GM21526 (cell line): ENCODE measurements around the gene FKBP8.

ENCODE experiments used
- ATAC-seq: cut with Tn5 transposase; IDR thresholded peaks from one replicate; pipeline ENCODE4 v1.9.1; 2021; ENCODE audit warnings: moderate library complexity; ENCODE audit not compliant: unreplicated experiment, low FRiP score

Gene FKBP8

DNA sequence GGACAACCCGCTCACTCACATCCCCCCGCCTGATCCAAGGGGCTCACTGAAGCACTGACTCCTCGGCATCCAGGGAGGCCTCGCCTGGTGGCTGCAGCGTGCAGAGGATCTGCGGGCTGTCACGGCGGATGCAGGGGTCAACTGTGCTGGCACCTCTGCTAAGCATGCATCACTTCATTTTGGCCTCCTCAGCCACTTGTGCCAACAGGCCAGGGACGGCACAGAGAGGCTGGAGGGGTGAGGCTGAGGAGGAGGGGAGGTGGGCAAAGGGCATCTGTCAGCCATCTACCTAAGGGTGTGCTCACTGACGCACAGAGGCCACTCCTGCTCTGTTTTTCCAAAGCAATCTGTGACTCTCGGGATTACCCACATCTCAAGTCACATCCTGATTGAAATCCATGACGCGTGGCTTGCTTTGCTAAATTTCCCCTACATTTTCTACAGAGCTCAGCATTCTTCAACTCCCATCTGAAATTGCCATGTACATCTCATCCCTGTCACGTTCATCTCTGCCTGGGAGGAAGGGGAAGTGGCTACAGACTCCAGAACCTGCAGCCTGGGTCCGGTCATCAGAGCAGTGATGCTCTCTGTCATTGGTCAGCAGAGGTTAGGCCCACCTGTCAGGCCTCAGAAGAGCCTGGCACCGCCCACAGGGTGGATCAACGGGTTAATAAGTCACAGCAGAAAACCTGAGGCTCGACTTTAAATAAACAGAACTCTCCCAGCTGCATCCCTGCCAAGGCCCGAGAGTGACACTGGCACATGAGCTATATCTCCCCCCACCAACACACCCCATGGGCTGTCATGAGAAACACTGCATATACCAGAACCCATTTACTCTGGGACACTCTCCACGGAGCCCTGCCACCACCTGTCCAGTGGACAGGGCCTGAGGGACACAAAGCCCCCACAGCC is 39.1 kb downstream of the FKBP8 start:
- no peak for ATAC-seq

DNA sequence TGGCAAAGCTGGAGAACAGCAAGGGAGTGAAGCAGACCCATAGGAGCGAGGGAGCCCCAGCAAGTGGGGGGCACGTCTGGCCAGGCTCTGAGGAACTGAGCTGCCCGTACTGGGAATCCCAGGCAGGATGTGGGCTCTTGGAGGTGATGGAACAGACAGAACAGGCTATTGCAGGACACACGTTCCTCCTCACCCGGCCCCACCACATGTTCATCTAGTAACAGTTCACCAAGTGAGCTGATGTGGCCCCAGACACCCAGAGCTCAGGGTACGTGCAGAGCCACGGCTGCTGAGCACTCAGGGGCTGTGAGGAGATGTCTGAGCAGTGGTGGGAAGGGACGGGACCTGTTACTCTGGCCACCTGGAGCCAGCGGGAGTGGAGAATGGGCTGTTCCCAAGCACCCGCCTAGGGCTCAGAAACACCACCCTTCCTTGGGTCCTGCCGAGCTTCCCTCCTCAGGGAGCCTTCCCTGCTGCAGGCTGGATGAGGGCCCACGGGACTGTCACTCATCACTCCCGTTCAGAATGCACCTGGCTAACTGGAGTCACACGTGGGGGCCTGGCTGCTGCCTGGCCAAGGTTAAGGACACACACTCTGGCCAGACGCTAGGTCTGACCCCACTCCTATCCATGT is 39.9 kb downstream of the FKBP8 start:
- ATAC-seq, result no peak

DNA sequence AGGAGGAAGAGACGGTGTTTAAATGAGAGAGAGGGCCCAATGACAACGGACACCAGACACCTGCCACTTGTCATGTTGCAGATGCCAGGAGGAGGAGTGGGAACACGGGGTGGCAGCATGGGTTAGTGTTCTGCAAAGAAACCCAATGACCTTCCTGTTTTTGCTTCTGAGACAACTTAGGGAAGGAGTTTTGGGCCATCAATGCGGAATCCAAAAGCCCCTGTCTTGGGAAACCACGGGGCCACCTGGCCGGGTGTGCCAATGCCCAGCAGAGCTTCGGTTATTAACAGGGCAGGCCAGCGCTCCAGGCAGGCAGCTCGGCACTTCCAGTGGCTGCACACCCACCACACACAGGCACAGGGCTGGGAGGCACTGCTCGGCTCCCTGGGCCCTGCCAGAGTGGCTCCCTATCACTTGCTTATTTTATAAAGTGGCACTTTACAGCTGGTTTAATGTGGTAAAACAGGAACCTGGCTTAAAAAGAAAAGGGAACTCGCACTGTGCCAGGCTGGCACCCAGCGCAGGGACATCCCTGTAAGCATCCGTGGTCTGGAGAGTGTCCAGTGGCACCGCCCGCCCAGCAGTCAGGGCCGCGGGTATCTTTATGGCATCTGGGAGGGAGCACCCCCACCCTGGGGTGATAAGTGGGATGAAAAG is 40.6 kb downstream of the FKBP8 start:
- no peak for ATAC-seq

DNA sequence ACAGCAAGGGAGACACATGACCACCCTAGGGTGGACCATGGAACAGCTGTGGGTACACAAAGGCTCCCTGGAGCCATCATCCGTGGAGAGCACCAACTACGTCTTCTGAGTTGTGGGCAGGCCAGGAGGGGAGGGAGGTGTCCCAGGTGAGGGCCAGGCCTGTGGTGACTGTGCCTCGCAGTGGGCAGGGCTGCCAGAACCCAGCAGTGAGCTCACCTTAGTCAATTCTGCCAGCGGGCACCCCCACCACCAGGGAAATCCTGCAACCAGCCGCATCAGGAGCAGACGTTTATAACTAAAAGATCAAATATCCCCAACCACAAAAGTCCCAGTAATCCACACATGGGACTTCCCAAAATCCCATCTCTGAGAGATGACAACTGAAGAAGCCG is 41.1 kb downstream of the FKBP8 start:
- ATAC-seq, result no peak

DNA sequence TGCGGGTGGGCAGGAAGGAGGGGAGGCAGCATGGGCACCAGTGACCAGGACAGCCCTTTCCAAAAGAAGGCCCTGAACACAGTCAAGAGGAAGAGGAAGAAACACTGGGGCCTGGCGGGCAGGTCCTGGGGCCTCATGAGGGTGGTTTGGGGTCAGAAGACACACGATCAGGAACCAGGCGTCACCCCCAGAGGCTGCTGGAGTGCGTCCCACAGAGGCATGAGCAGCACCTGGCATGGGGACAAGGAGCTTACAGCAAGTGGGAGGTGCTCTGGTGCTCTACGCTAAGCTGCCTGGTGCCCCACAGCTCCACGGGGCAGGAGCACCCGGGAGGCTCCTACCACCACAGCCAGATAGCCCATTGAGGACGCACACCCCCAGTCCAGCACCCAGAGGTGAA is 41.5 kb downstream of the FKBP8 start:
- no peak for ATAC-seq

DNA sequence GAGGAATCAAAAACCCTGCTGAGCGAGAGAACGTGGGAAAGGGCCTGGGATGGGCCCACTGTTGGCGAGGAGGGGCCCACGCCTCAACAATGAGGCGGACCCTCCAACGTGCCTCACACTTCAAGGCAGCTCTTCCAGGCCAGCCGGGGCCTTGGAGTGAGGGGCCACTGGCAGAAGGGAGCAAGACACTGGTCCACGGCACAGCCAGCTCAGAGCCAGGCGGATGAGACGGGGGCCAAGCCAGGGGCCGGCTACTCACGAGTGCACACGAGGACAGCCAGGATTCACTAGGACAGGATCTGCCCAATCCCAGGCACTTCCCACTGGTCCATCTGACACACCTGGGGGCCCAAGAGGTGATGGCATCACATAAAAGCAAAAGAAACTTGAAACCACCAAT is 42.0 kb downstream of the FKBP8 start:
- ATAC-seq, result no peak

DNA sequence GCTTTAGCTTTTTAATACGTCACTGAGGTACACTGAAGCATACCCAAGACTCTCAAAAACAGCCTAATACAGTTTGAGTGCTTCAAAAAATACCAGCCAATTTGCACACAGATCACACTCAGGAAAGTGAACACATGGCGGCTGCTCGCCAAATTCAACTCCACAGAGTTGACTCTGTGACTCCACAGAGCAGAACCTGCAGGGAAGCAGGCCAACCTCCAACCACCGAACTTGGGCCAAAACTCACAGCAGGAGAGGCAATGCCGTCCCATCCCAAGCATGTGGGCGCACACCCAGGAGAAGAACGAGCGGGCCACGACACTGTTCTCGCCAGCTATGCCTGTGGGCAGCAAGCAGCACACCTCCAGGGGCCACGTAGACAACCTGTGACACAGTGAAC is 42.6 kb downstream of the FKBP8 start:
- ATAC-seq, result no peak

DNA sequence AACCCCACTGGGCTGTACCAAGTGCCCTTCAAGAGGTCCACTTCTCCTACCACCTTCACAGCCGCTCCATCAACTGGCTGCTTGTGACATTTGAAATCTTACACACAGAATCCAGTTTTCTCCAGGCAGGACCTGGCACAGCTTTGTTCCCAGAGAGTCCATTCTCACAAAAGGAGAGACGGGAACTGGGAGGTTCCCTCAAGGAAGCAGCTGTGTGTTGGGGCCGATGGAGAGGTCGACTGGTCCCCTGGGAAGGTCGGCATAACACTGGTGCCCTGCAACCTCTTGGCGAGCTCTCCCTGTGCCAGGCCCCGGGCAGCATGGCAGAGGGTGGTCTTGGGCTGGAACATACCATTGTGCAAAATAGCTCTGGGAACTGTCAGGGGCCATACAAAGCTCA is 43.0 kb downstream of the FKBP8 start:
- ATAC-seq, result no peak

DNA sequence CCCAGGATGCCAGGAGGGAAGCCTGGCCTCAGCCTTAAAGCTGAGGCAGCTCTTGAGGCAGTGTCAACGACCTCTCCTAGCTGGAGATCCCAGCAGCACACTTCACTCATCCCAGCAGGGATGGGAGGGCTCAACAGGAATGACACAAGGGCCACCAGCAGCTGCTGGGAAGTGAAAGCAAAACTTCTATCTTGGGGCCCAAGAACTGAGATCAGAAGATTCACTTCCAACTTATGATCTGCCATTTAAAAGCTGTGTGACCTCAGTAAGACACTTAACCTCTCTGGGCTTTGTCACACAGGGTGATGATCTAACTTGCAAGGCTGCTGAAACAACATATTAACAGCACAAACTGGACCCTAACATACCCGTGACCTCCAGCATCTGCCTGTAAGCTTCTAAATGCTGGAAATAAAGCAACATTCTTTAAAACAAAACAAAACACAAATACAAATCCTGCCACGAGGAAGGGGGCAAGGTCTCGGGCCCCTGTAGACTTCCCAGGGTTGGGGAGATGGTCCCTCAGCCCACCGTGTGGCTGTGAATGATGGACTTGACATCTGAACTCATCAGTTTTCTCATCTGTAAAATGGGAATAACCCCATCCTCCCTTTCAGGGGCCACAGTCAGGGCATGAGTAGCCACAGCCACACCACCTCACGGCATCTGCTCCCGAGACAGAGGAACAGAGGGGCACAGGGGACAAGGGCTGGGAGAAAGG is 44.2 kb downstream of the FKBP8 start:
- no peak for ATAC-seq

DNA sequence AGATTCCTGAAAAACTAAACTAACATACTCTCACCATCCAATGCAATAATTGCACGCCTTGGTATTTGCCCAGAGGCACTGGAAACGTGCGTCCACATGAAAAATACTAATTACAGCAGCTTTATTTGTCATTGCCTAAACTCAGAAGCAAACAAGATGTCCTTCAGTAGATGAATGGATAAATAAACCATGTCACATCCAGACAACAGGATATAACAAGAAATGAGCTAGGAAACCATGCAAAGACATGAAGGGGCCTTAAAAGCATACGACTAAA is 46.5 kb downstream of the FKBP8 start:
- ATAC-seq, result no peak

DNA sequence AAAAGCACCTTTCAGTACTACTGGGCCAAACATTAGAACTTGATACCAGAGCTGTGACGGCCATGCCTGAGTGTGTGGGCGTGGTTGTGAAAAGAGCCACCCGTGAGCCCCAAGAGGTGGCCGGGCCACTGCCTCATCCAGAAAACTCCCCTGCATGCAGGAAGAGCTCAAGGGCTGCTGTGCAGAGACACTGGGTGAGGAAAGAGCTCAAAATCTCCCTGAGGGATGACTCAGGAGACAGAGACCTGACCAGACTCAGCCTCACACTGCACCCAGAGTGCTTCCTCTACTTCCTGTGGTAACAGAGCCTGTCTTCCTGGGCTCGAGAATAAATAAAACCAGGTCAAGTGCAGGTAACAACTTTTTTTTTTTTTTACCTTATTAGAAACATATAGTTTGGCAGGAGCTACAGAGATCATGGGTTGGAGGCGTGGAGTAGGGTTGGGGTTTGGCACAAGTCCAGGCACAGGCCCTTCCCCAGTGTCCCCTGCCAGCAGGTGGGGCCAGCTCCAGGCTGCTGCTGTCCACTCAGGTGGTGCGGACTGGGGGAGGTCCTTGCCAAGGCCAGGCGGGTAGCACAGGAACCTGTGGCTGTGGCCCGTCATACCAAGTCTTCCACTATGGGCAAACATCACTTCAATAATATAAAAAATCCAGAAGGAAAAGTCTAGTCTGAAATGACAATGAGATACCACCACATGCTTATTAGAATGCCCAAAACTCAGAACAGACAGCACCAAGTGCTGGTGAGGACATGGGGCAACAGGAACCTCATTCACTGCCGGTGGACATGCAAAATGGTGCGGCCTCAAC is 47.0 kb downstream of the FKBP8 start:
- no peak for ATAC-seq

DNA sequence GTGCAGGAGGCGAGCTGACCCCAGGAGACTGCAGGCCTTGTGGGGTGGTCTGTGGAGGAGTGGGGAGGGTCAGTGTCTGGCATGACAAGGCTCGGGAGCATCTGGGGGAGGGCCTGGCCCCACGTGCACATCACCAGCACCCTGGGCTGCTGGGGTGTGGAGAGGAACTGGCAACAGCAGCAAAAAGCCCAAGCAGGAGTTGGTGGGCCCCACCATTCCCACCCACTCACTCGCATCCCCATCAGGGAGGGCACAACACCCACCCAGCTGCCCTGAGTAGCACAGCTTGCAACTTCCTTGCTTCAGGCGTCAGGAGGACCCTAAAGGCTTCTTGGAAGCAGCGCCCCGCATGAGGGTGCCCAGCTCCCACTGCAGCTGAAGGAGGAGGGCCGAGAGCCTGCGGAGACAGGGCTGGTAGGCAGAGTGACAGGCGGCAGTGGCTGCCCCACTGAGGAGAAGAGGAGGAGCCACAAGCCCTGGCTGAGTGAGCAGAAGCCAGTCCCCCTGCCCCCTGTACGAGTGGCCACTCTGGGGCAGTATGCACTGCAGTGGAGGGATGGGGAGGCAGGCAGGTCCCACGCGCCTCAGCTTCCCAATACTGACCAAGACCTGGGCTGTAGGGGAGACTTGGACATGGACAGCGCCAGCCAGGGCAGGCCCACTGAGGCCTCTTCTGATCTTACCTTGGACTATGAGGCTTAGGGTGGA is 48.0 kb downstream of the FKBP8 start:
- no peak for ATAC-seq

DNA sequence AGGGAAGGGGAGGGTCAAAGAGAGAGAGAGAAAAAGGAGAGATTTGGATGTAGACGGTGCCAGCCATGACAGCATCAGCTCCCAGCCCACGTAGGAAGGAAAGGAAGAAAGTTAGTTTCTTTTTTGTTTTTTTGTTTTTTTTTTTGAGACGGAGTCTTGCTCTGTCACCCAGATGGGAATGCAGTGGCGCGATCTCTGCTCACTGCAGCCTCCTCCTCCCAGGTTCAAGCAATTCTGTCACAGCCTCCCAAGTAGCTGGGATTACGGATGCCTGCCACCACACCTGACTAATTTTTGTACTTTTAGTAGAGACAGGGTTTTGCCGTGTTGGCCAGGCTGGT is 49.1 kb downstream of the FKBP8 start:
- ATAC-seq, result no peak

DNA sequence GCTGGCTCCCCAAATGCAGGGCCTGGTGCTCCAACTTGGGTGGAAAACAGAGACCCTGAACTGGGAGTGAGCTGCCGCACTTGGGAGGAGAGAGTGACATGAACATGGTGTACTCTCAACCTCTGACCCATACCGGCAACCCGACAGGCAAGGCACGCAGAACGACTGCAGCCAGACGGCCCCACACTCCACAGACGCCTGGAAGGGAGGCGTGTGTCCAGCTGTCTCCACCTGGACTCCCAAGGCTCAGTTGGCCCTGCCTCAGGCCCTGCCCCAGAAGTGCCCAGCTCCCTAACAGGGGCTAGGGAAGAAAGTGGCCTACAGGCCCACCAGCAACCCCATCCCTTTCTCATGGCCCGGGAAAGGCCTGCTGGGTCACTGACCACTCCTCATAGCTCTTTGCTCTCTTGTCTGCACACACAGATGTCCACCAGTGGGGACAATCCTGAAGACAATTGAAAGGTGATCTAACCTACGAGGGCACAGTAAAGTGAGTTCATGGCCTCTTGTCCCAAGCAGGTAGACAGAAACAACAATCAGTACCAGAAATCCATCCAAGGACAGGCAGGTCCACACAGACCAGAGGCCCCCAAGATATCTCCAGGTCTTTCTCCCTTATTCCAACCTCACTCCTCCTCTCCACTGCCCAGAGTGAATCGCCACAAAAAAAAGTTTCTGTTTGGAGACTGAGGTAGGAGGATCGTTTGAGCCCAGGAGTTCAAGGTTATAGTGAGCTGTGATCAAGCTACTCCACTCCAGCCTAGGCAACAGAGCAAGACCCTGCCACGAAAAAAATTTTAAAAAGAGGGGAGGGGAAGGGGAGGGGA is 49.7 kb downstream of the FKBP8 start:
- no peak for ATAC-seq

DNA sequence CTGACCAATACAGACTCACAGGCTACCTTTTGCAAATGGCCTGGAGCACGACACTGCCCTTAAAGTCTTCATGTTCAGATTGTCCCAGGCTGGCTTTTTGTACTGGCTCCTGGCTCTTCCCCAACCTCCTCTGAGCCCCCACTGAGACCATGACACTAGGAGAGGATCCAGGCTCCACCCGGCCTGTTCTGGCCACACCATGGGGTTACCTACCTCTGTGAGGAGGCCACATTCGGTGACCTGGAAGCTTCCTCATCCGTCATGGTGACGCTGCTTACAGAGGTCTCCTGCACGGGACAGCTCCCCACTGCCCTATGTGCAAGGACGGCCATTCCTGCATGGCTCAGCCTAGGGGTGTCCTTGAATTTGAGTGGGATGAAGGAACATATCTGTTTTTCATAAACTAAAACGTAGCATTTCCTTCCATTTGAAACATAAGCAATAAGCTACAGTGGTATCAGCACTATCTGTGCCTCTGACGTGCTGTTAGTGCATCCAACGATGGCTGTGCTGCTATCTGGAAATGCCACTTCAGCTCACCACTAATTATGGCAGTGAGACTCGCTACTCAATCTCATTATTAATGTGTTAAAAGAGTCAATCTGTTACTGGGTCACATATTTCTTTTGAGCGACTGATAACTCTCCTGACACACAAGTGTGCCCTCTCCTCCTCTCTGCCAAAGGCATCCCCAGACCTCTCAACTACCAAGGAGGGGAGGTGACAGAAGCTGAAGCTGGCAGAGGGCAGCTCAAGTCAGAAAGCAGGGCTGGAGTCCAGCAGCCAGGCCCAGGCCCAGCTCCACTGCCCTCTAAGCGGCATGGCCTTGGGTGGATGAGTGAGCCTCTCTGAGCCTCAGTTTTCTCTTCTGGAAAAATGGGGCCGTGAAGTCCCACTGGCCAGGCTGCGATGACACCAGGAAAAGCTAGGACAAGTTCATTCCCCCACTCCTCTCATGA is 51.1 kb downstream of the FKBP8 start:
- ATAC-seq, result no peak

DNA sequence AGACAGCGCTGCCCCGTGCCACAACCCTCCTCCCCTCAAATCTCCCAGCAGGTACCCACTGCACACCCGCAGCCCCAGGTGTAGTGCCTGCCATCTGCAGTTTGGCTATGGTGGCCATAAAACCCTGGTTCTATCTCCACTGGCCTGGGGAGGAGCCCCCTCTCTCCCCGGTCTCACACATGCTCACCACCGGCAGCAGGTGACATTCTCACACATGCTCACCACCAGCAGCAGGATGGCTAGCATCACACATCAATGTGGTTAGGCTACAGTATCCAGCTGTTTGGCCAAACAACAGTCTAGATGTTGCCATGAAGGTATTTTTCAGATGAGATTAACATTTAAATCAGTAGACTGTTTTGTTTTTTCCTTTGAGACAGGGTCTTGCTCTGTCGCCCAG is 52.6 kb downstream of the FKBP8 start:
- no peak for ATAC-seq

DNA sequence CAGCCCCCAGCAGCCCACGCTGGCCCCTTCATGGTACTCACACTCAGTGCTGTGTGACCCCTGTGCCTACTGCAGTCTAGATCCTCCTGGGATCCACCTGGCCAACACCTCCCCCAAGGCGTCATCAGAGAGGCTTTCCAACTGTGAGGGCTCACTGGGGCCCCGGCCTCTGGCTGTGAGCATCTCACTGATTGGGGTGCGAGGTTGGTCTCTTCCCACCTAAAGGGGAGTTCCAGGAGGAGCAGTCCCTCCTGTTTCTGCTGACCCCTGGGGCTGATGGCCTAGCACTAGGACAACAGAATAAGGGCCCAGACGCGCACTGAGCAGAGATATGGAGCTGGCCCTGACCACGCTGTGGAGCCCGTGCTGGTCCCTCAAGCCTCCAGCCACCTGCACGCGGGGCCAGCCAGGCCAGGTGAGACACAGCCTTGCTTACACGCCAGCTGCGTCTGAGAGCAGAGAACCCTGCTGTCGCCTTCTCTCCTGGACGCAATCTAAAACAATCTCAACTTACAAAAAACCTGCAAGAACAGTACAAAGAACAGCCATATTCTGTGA is 53.7 kb downstream of the FKBP8 start:
- ATAC-seq, result no peak
